NCI-H2196 treated with DMSO at 0.1 percent for 48 hours (cell line): ENCODE data around the gene CTBP1.

Experiments used
- DNase-seq: peaks from one replicate; lab custom pipeline; 2025; ENCODE audit not compliant: unreplicated experiment; lab: John Stamatoyannopoulos, UW

The CTBP1 gene

DNA sequence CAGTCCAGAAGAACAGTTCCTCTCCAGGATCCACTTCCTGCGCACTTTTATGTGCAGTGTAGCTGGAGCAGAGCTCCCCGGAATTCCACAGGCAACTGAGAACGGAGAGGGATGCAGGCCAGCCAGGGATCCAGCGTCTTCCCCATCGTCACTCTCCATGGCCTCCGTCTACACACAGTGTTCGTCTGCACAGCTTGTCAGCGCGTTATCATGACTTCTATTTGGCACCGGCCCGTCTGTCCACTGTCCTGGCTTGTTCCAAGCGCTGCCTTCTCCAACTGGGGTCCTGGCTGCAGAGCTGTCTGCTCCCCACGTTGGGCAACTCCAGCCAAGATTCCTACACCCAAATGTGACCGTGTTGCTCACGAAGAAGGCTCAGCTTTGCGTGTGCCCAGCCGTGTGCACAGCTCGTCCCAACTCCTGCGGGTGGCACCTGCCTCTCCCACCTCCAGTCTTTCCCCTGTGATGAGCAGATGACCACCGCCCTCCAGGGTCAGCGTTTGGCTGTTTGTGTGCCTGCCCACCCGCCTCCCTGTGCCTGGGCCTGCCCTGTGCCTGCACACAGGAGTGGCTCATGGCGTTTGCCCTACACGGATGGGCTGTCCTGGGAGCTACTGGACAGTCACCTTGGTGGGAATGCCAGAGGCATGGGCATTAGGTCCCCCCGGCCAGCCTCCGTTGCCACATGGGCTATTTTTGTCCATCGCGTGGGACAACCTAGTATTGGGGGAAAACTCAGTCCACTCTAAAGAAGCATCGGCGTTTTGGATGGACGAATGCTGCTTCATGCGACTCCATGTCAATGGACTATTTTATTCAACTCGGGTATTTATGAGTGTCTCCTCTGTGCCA, 2.2 kb upstream of the CTBP1 start:
- no peak for DNase-seq

DNA sequence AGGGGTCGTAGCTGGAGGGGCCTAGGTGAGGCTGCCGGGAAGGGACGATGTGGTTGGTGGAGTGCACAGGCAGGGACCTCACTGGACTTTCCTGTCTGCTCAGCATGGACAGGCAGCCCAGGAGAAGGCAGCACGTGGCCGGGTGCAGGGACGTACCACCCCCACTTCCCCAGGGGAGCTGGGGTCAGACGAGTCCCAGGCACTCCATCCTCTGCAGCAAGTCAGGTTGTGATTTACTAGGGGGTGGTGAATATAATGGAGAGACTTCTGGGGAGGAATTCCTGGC, 1.5 kb upstream of the CTBP1 start:
- no peak for DNase-seq

DNA sequence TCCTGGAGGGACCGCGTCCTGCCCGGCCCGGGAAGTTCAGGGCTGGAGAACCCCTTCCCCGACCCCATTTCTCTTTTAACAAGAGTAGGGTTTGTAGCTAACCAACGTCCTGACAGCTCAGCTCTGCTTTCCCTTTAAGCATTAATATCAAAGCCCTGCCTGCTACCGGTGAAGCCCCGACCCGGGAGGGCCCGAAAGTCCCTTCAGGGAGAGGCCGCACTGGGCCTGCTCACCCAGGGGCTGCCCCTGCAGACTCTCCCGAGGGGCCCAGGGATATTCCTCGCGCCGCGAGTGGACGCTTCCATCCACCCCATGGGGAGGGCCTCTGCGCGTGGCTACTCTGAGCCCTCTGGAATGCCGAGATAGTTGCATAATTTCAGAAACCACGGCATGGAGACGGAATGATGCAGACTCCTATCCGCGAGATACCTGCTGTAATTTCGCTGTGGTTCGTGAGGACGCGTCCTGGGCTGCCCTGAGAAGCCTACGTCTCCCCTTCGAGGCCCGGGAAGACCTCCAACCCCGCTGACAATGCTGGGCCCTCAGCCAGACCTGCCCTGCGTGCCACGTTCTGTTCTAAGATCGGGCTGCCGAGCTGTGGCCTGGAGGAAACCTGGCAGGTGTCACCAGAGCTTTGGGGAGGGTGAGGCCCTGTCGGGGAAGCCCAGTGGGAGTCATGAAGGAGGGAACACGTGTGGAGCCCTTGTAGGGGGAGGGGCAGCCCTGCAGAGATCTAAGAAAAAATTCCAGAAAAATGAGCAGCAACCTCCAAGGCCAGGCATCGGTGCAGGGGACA, 999 bp upstream of the CTBP1 start:
- no peak for DNase-seq

DNA sequence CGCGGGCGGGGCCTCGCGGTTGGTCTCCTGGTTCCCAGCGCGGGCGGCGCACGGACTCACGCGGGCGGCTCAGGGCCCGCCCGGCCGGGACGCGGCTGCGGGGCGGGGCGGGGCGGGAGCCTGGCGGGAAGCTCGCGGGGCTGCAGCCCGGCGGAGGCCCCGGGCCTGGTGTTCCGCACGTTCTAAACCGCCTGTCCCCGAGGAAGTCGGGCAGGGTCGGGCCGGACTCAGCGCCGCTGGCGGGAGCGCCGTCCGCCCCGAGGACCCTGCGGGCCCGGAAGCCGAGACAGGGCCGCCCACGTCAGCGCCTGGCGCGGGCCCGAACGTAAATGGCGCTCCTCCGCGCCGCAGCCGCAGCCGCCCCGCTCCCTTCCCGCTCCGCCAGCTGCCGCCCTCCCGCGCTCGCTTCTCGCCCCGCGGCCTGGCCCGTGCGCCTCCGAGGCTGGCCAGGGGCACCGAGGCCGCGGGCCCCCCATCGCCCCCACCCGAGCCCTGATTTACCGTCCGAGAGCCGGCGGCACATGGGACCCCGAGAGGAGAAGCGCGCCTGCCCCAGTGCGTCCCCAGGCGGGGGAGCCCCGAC, 309 bp upstream of the CTBP1 start:
- peak; percentile 66 for DNase-seq

DNA sequence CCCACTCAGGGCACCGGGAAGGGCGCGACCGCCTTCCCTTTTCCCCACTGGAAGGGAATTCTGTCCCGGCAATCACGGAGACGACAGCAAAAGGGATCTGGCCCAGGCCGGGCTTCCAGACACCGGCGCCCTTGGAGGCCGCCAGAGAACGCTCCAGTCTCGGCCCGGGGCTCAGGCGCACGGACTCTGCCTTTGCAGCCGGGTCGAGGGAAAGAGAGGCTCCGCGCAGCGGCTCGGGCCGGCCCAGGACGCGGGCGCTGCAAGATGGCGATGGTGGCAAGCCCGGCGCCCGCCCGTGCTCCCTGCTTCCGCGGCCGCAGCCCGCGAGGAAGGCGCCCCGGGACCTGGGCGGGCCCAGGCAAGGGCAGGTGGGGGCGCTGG, 1.1 kb downstream of the CTBP1 start:
- no peak for DNase-seq

DNA sequence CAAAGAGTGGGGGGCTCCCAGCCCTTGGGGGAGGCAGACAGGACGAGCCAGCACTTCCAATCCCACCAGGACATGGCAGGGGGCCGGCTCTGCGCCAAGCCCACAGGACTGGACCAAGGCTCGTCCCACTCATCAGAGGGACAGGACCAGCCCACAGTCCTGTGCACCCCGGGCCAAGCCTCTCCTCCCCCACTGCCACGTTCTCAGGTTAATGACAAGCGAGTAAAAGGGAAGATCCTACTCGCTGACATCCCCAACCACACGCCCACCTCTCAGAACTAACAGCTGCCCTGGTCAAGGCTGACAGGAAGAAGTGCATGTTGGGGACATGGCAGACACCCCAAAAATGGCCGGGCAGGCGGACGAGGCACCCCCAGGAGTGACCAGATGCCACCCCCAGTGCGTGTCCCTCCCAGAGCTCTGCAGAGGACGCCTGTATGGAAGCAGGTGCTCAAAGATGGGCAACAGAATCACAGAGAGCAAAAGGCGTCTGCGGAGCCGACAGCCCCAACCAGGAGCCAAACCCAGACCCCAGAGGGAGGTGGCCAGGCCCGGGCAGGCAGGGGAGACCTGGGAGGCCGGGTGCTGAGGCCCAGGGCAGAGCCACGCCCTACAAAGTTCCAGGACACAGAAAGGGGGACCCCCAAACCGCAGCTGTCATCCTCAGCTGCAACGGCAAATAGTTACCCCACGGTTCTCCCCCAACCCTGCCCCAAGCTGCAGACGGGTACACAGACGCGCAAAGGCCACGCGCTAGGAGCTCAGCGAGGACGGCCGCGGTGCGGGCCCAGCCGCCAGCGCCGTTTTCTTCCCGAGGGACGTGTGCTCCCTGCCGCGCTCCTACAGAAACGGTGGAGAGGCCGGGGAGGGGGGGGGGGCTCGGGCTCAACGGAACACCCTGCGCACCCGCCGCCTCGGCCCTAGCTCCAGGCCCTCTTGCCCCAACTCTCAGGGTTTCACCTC, 1.7 kb downstream of the CTBP1 start:
- DNase-seq: no peak

DNA sequence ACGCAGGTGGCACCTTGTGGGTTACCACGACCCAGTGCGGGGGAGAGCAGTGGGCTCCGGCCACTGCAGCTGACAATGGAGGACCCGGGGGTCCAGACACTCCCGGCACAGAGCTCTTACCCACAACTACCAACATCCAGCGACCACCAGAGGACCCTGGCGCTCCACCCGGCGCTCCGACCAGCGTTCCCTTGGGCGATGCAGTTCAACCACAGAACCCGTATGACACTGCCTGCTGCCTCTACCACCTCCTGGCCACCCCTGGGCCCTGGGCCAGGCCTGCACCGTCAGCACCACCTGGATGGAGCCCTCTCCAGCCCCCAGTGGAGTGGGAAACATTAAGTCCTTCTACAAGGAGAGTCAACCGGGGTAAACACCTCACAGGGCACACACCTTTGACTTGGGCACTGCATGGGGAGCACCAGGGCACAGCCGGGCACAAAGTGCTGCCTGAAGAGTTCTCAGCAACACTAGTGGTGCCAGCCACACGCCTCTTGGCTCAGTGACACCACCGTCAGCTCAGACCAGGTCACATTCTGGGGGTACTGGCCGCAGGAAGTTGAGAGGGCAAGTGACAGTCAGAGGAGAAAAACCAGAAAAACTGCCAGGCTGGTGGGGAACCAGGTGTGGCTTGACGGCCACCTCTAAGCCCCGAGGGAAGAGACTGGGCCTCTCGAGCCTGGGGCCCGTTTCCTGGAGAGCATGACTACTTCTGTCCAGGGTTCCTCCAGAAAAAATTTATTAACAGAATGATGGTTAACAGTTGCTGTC, 2.6 kb downstream of the CTBP1 start:
- no peak for DNase-seq

DNA sequence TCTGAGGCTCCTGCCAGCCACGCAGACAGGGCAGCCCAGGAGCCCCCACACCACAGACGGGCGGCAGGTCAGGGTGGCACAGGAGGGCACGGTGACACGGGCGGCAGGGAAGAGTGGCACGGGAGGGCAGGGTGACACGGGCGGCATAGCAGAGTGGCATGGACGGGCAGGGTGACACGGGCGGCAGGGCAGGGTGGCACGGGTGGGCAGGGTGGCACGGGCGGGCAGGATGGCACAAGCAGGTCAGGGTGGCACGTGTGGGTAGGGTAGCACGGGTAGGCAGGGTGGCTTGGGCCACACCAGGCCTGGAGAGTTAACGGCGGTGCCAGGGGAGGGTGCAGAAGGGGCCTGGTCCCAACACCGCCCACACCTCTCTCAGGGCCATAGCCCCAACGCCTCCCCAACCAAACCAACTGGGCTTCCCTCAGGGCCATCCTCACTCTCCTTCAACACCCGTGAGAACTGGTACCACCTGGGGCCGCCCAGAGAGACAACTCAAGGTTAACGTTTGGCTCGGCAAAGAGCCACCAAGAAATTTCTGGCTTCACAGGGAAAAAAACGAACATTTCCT, 3.4 kb downstream of the CTBP1 start:
- DNase-seq: no peak

DNA sequence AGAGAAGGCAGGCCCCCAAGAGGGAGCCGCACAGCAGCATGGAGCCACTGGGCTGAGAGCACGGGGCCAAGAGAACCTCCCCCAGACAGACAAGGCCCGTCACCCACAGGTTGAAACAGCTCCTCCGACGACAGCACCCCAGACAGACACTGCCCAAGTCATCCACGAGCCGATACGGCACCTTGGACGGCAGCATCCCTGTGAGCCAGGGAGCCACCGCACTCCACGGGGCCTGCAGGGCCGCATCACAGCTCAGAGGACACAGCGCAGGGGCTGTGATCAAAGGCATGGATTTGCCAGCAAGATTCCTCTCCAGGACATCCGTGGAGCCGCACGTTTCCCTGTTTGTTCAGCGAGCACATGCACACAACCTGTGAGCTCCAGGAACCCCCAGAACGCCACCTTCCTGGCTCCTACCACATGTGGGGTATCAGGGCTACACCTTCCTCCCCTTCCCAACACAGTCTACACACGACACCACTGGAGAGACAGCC, 3.9 kb downstream of the CTBP1 start:
- no peak for DNase-seq

DNA sequence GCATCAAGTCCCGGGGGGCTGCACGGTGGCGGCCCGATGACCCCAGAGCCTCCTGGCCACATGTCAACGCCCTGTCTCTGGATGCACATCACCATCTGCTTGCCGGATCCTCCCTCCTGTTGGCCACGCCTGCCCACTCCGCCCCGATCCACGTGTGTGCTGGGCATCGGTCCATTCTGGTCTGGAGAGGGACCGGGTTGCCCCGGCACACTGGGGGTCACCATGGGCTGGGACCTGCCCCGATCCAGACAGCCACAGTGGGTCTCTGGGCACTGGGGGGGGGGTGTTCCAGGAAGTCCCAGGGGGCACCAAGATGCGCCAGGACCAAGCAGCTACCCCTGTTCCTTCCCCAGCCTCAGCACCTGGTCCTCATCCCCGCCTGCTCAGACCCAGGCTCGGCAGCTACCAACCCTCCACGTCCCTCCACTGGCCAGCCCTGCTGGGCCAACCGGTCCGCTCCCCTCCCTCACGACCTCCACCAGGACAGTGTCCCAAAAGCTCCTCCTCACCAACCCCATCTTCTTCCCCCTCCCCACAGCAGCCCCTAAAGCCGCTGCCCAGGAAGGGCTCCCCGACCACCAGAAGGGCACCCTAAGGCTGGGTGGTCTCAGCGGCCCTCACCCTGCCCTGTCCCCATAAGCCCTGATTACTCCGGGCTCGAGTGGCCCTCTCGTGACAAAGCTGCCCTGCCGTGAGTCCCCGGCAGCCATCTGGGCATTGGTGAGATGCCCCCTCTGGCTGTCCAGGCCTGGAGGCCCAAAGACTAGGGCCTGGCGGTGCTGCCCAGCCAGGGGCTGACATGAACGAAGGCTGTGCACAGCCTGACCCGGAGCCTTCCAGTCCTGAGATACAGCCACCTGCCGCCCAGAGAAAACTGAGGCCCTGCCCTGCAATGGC, 4.6 kb downstream of the CTBP1 start:
- no peak for DNase-seq

DNA sequence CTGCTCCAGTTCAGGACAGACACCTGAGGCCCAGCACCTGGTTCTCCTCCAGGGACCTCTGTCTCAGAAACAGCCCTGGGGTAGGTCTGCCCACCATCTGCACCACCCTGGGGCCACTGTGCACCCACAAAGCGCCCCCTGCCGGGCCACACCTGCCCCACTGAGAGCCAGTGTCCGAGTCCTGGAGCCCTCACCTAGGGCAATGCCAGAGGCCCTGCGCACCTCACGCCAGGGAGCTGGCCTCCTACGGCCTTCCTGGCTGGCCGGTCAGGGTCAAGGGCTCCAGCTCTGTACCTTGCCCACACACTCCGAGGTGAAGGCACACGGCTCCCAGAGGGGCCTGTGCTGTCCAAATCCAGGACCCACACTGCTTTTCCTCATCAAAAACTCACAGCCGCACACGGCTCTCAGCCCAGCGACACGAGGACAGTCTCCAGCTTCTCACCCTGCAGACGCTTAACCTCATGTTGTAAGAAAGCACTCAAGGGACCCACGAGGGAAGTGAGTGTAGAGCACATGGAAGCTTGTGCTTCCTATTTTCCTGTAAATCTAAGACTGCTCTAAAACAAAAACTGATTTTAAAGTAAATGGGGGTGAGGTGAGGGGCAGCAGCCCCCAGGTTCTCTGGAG, 5.4 kb downstream of the CTBP1 start:
- no peak for DNase-seq

DNA sequence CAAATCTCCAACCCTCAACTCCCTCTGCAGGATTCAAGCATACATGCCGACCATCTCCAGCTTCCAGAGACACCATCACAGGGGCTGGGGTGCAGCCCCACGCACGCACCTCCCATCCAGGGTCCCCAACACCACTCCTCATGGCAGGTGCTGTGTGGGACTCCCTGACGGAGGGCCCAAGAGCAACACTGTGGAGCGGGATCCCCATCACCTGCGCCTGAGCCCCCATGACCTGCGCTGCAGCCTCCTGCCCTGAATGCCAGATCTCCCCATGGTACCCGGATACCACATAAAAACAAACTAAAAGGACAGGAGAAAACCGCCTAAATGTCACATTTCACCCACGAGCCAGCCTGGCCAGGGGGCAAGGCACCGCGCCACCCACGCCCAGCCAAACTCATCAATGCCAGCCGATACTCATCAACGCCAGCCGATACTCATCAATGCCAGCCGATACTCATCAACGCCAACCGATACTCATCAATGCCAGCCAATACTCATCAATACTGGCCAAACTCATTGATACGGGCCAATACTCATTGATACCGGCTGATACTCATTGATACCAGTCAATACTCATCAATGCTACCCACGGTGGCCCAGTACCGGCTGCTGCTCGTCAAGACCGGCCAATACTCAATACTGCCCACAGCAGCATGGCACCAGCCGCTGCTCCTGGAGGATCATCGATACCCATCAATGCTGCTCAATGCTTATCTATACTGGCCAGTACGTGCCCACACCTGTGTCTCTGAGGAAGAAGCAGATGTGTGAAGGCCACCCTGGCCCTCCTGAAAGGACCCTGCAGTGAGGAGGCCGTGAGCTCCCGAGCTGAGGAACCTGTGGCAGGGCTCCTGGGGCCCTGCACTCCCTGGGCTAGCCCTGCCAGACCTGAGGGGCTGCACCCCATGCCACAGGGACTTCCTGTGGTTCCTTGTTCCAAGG, 6.2 kb downstream of the CTBP1 start:
- no peak for DNase-seq

DNA sequence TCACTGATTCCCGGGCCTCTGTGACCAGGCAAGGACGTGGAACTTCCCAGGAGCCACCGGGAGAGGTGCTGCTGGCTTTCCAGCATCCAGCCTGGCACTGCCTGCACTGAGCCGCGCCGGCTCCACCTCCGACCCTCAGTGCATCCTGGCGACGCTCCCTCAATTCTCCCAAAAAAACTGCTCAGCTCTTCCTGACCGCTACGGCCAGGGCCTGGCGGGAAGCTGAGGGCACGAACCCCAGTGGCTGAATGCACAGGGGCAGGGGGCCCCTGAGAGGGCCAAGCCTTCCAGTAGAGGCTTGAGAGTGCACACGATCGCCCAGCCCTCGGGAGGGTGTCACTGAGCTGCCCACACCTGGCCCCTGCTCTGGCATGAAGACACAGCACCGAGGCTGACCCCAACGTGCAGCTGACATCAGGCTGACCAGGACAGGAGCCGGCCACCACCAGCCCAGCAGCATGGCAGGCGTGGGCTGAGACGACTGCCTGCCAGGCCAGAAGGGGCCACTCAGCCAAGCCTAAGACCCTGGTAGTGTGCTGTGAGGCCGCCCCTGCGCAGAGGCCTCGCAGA, 6.9 kb downstream of the CTBP1 start:
- DNase-seq: no peak

DNA sequence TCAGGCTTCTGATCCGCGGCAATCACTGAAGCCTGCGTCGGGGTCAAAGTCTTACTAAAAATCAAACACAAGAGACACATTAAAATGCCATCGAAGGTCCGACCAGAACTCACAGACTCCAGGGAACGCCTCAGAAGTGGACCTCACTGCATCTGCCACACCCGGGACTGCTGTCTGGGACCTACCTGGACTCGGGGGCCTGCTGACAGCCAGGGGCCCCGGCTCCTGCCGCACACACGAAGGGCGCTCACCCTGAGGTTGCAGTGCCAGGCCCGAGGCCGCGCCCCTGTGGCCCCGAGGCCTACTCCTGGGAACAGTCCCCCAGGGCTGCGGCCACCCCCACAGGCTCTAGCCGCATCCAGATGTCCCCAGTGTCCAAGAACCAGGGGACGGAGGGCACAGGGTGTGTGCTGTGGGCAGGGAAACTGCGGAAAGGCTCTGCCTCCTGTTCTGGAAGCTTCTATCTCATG, 7.4 kb downstream of the CTBP1 start:
- DNase-seq: no peak

DNA sequence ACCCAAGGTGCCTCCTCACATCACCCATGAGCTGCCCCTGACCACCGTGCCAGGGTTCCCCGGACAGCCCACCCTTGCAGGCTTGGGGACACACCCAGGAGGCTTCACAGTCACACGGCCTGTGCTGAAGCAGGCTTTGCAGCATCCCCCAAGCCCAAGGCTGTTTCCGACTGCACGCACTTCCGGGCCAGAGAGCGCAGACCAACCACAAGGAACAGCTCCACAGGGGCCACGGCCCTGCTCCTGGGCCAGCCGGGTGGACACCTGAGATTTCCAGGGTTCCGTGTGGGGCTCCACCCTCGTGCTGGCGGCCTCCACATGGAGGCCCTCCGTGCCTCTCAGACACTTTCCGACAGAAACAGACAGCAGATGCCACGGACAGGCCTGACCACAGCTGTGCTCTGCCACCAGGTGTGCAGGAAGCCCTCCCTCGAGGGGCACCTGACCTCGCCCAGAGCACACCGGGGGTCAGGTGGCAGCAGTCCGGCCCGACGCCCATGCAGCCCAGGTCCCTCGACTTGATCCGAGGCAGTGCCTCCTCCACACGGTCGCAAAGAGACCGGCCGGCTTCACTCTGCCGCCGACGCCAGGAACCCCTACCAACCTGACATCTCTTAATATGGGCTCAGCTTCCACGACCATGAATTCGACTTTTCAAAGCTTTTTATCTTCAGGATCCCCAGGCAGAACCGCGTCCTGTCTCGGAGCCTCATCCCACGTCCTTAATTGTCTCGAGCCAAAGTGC, 8.0 kb downstream of the CTBP1 start:
- no peak for DNase-seq

DNA sequence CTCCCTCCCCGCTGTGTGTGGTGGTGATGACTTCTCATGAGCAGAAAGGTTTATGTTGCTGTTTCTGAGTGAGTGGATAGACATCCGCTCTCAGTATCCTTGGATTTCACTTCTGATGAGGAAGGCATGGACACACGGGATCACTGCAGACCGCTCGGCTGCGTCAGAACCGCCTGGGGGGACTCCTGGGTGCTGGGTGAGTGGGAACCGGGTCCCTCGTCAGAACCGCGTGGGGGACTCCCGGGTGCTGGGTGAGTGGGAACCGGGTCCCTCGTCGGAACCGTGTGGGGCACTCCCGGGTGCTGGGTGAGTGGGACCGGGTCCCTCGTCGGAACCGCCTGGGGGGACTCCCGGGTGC, 9.0 kb downstream of the CTBP1 start:
- DNase-seq: no peak
